IgD-negative memory B cell (primary cell): Measurements from ENCODE around the gene UGT1A7. TPM values are rescaled to one million over a fixed set of nuclear protein-coding genes. Genes with fewer than 3 reads are reported as not detected.

Experiments used
- H3K27ac Mint-ChIP-seq, 3 donors: one replicate each; pipeline ENCODE4 v1.8.0; 2020 to 2022; ENCODE audit warnings: mild to moderate bottlenecking in 3 of 3, mixed read lengths in 3 of 3, moderate library complexity in 1 of 3
- H3K27me3 Mint-ChIP-seq: one replicate; pipeline ENCODE4 v1.8.0; 2021; ENCODE audit warnings: mixed read lengths
- H3K36me3 Mint-ChIP-seq: one replicate; pipeline ENCODE4 v1.8.0; 2020; ENCODE audit warnings: mild to moderate bottlenecking, mixed read lengths
- H3K4me1 Mint-ChIP-seq, 3 donors: one replicate each; pipeline ENCODE4 v1.8.0; 2020 to 2022; ENCODE audit warnings: mixed read lengths in 3 of 3, mild to moderate bottlenecking in 1 of 3
- H3K4me3 Mint-ChIP-seq, 4 donors: one replicate each; pipeline ENCODE4 v1.8.0; 2020 to 2022; ENCODE audit warnings: mild to moderate bottlenecking in 4 of 4, mixed read lengths in 4 of 4, moderate library complexity in 3 of 4
- H3K9me3 Mint-ChIP-seq, 3 donors: one replicate each; pipeline ENCODE4 v1.8.0; 2020 to 2021; ENCODE audit warnings: mixed read lengths in 3 of 3, mild to moderate bottlenecking in 1 of 3
- polyA plus RNA-seq: library from polyadenylated mRNA; unstranded; fragments of 300-500 nt; fragmentation: Illumina TruSeq; gene quantifications from one replicate; pipeline ENCODE4 v1.2.3, GENCODE V29; 2021

UGT1A7 gene
- polyA plus RNA-seq, 1 donor from 2014 or later: not detected

- Mint-ChIP-seq H3K27ac (no peak overlapping the region), H3K36me3 (peaks cover 1% of the 10 kb centered on the region), H3K4me1 (no peaks in the 10 kb centered on the region), H3K27me3 (peaks cover 18% of the 10 kb centered on the region), H3K4me3 (peak overlapping the region in 1 of 4 donors; percentile 63), H3K9me3 (peaks cover 0 to 4% (median 0%) of the 10 kb centered on the region in 3 donors)
Observed at GRCh38 chr2:233814056-233814835, 132.5 kb downstream of the UGT1A7 start.

GRCh38 chr2:233815861-233816260 is 134.2 kb downstream of the UGT1A7 start:
- Mint-ChIP-seq H3K27me3 (peaks cover 14% of the 10 kb centered on the region), H3K4me3 (no peak overlapping the region), H3K36me3 (peaks cover 1% of the 10 kb centered on the region), H3K27ac (no peak overlapping the region), H3K9me3 (peaks cover 0 to 4% (median 0%) of the 10 kb centered on the region in 3 donors), H3K4me1 (no peaks in the 10 kb centered on the region)

GRCh38 chr2:233816334-233816733 is 134.6 kb downstream of the UGT1A7 start:
- H3K27me3 Mint-ChIP-seq: peaks cover 14% of the 10 kb centered on the region
- H3K36me3 Mint-ChIP-seq: peaks cover 1% of the 10 kb centered on the region
- no peak overlapping the region for H3K27ac Mint-ChIP-seq
- peaks cover 0 to 4% (median 0%) of the 10 kb centered on the region in 3 donors for H3K9me3 Mint-ChIP-seq
- H3K4me1 Mint-ChIP-seq: no peaks in the 10 kb centered on the region
- H3K4me3 Mint-ChIP-seq: no peak overlapping the region

GRCh38 chr2:233816771-233817170 is 135.1 kb downstream of the UGT1A7 start:
- H3K27ac Mint-ChIP-seq: no peak overlapping the region
- H3K4me1 Mint-ChIP-seq: no peaks in the 10 kb centered on the region
- H3K9me3 Mint-ChIP-seq: peaks cover 0 to 4% (median 0%) of the 10 kb centered on the region in 3 donors
- H3K36me3 Mint-ChIP-seq: peaks cover 1% of the 10 kb centered on the region
- H3K4me3 Mint-ChIP-seq: no peak overlapping the region
- H3K27me3 Mint-ChIP-seq: peaks cover 14% of the 10 kb centered on the region

GRCh38 chr2:233817361-233817911 is 135.7 kb downstream of the UGT1A7 start:
- Mint-ChIP-seq H3K36me3 (peaks cover 1% of the 10 kb centered on the region), H3K4me1 (no peaks in the 10 kb centered on the region), H3K27ac (no peak overlapping the region), H3K4me3 (no peak overlapping the region), H3K27me3 (peaks cover 14% of the 10 kb centered on the region), H3K9me3 (peaks cover 0 to 1% (median 0%) of the 10 kb centered on the region in 3 donors)

GRCh38 chr2:233817995-233818638 is 136.4 kb downstream of the UGT1A7 start:
- Mint-ChIP-seq H3K36me3 (peaks cover 1% of the 10 kb centered on the region), H3K27ac (no peak overlapping the region), H3K4me3 (no peak overlapping the region), H3K4me1 (no peaks in the 10 kb centered on the region), H3K9me3 (peaks cover 0 to 1% (median 0%) of the 10 kb centered on the region in 3 donors), H3K27me3 (peaks cover 10% of the 10 kb centered on the region)

- Mint-ChIP-seq H3K4me3 (no peak overlapping the region), H3K9me3 (peaks cover 0 to 1% (median 0%) of the 10 kb centered on the region in 3 donors), H3K27ac (no peak overlapping the region), H3K36me3 (no peaks in the 10 kb centered on the region), H3K27me3 (peaks cover 10% of the 10 kb centered on the region), H3K4me1 (no peaks in the 10 kb centered on the region)
Observed at GRCh38 chr2:233818639-233819621, 137.2 kb downstream of the UGT1A7 start.

GRCh38 chr2:233819884-233820773 is 138.4 kb downstream of the UGT1A7 start:
- no peaks in the 10 kb centered on the region for H3K36me3 Mint-ChIP-seq
- H3K27me3 Mint-ChIP-seq: peaks cover 10% of the 10 kb centered on the region
- no peak overlapping the region for H3K4me3 Mint-ChIP-seq
- no peak overlapping the region for H3K27ac Mint-ChIP-seq
- H3K4me1 Mint-ChIP-seq: no peaks in the 10 kb centered on the region
- peaks cover 0 to under 1% (median 0%) of the 10 kb centered on the region in 3 donors for H3K9me3 Mint-ChIP-seq

- Mint-ChIP-seq H3K4me3 (no peak overlapping the region), H3K9me3 (no peaks in the 10 kb centered on the region), H3K36me3 (no peaks in the 10 kb centered on the region), H3K27ac (no peak overlapping the region), H3K4me1 (no peaks in the 10 kb centered on the region), H3K27me3 (peaks cover 10% of the 10 kb centered on the region)
Observed at GRCh38 chr2:233820774-233821105, 139.0 kb downstream of the UGT1A7 start.

- Mint-ChIP-seq H3K36me3 (no peaks in the 10 kb centered on the region), H3K27ac (no peak overlapping the region), H3K27me3 (peaks cover 9% of the 10 kb centered on the region), H3K4me3 (no peak overlapping the region), H3K9me3 (peaks cover 0 to 1% (median under 1%) of the 10 kb centered on the region in 3 donors), H3K4me1 (no peaks in the 10 kb centered on the region)
Observed at GRCh38 chr2:233821196-233821595, 139.5 kb downstream of the UGT1A7 start.

- Mint-ChIP-seq H3K27me3 (peaks cover 5% of the 10 kb centered on the region), H3K27ac (no peak overlapping the region), H3K4me1 (no peaks in the 10 kb centered on the region), H3K9me3 (peaks cover 0 to 6% (median 2%) of the 10 kb centered on the region in 3 donors), H3K36me3 (no peaks in the 10 kb centered on the region), H3K4me3 (no peak overlapping the region)
Observed at GRCh38 chr2:233821709-233822100, 140.0 kb downstream of the UGT1A7 start.

GRCh38 chr2:233822101-233822771 is 140.5 kb downstream of the UGT1A7 start:
- no peaks in the 10 kb centered on the region for H3K36me3 Mint-ChIP-seq
- peaks cover 2% of the 10 kb centered on the region for H3K27me3 Mint-ChIP-seq

More at GRCh38 chr2:233822101-233822771, 140.5 kb downstream of the UGT1A7 start:
- Mint-ChIP-seq H3K9me3 (peaks cover 0 to 7% (median 2%) of the 10 kb centered on the region in 3 donors), H3K4me3 (no peak overlapping the region), H3K4me1 (no peaks in the 10 kb centered on the region), H3K27ac (no peak overlapping the region)
